Tibial artery (tissue), 4 donors: ENCODE measurements around the gene USO1.

ENCODE experiments used
- DNase-seq, 2 donors: peaks; one replicate each; pipeline ENCODE4 v3.0.0-alpha.2; 2019
- H3K27ac ChIP-seq, 2 donors: fragments of 200-600 bp; sonication (generic) in 1 of 2; 1 replicate in 1 of 2; 2 replicates in 1 of 2; pipeline ENCODE4 v1.5.1; 2018 to 2019; ENCODE audit warnings: mild to moderate bottlenecking in 1 of 2
- H3K27me3 ChIP-seq, 2 donors: fragments of 200-600 bp; sonication (generic) in 1 of 2; one replicate each; pipeline versions ENCODE4 v1.5.1 to v1.6.0; 2016 to 2019
- H3K36me3 ChIP-seq, 3 donors: fragments of 200-600 bp; sonication (generic) in 2 of 3; one replicate each; pipeline ENCODE4 v1.5.1; 2016 to 2019; ENCODE audit warnings: mild to moderate bottlenecking in 2 of 3
- H3K4me1 ChIP-seq, 4 donors: fragments of 200-600 bp; sonication (generic) in 2 of 4; 1 replicate in 3 of 4; 2 replicates in 1 of 4; pipeline ENCODE4 v1.5.1; 2016 to 2019
- H3K4me3 ChIP-seq, 2 donors: fragments of 200-600 bp; sonication (generic) in 1 of 2; 1 replicate in 1 of 2; 2 replicates in 1 of 2; pipeline ENCODE4 v1.5.1; 2018 to 2019; ENCODE audit warnings: mild to moderate bottlenecking in 2 of 2
- H3K9me3 ChIP-seq, 3 donors: fragments of 200-600 bp; sonication (generic) in 1 of 3; one replicate each; pipeline ENCODE4 v1.5.1; 2016 to 2019
- intact Hi-C: fragments of 100-400 bp; cut with DNase I; formaldehyde crosslinking; loops from one replicate; pipeline ENCODE4 v1.15.0; 2023; ENCODE audit warnings: low total_unique reads
- TF ChIP-seq, protein P1 (sequence below), 2 experiments: fragments of 200-600 bp in 1 of 2; fragments of 450-650 bp in 1 of 2; IDR thresholded peaks; one replicate each; pipeline ENCODE4 v1.5.1; 2017 to 2019; ENCODE audit warnings: antibody characterized with exemption in 2 of 2, mild to moderate bottlenecking in 1 of 2, moderate library complexity in 1 of 2

The USO1 gene, protein sequence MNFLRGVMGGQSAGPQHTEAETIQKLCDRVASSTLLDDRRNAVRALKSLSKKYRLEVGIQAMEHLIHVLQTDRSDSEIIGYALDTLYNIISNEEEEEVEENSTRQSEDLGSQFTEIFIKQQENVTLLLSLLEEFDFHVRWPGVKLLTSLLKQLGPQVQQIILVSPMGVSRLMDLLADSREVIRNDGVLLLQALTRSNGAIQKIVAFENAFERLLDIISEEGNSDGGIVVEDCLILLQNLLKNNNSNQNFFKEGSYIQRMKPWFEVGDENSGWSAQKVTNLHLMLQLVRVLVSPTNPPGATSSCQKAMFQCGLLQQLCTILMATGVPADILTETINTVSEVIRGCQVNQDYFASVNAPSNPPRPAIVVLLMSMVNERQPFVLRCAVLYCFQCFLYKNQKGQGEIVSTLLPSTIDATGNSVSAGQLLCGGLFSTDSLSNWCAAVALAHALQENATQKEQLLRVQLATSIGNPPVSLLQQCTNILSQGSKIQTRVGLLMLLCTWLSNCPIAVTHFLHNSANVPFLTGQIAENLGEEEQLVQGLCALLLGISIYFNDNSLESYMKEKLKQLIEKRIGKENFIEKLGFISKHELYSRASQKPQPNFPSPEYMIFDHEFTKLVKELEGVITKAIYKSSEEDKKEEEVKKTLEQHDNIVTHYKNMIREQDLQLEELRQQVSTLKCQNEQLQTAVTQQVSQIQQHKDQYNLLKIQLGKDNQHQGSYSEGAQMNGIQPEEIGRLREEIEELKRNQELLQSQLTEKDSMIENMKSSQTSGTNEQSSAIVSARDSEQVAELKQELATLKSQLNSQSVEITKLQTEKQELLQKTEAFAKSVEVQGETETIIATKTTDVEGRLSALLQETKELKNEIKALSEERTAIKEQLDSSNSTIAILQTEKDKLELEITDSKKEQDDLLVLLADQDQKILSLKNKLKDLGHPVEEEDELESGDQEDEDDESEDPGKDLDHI

DNA sequence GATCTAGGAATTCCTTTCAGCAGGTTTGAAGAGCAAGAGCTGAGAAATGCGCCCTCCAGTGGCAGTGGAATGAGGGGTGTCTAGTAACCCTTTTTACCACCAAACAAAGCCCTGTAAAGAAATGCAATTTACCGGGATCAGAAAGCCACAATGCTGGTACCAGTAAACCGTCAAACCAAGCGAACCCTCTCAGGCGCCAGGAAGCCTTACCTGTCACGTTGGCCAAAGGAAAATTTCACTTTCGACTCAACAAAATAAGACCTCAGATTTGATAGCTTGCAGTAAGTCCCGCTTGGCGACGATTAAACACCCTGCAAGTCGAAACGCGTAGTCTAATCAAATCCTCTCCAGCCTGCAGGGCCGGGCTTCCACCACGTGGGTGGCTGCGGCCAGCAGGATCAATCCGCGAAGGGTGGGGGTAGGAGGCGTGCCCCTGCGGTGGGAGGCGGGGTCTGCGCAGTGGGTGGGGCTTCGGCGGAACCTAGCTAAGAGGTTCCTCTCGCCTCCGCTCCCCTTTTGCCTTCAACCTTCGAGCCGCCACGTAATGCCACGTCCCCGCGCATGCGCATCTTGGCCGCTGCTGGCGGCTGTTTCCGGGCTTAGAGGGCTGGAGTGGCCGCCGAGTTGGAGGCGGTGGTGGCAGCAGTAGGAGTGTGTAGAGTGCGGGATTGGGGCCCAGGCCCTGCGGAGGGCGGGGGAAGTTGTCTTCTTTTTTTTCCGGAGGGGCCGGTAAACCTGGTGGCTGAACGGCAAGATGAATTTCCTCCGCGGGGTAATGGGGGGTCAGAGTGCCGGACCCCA is at the start of gene USO1:
USO1 (plus strand) TSS at position 512 of the 801 bp plus-strand sequence; CDS start at position 755, 243 bp downstream.
- H3K4me3 ChIP-seq = peak within 1 kb of the TSS; percentile 71 to 93
- H3K36me3 ChIP-seq = no peaks in the 10 kb centered on the region
- peak within 1 kb of the TSS; percentile 94 to 98 for H3K27ac ChIP-seq
- H3K27me3 ChIP-seq = no peaks in the 10 kb centered on the region
- peak; percentile 99 to 100 for DNase-seq
- H3K9me3 ChIP-seq = no peaks in the 10 kb centered on the region
- peaks cover 5 to 50% (median 29%) of the 10 kb centered on the region in 4 donors for H3K4me1 ChIP-seq
- TF ChIP-seq, protein P1, sequence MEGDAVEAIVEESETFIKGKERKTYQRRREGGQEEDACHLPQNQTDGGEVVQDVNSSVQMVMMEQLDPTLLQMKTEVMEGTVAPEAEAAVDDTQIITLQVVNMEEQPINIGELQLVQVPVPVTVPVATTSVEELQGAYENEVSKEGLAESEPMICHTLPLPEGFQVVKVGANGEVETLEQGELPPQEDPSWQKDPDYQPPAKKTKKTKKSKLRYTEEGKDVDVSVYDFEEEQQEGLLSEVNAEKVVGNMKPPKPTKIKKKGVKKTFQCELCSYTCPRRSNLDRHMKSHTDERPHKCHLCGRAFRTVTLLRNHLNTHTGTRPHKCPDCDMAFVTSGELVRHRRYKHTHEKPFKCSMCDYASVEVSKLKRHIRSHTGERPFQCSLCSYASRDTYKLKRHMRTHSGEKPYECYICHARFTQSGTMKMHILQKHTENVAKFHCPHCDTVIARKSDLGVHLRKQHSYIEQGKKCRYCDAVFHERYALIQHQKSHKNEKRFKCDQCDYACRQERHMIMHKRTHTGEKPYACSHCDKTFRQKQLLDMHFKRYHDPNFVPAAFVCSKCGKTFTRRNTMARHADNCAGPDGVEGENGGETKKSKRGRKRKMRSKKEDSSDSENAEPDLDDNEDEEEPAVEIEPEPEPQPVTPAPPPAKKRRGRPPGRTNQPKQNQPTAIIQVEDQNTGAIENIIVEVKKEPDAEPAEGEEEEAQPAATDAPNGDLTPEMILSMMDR (IDR thresholded peaks at IDR 0.05) = peak; percentile 60 to 73
- intact Hi-C loops = loop anchor here (1.0 kb wide), 1 partner anchor 51 kb away; the partner anchor contains the start of gene G3BP2

DNA sequence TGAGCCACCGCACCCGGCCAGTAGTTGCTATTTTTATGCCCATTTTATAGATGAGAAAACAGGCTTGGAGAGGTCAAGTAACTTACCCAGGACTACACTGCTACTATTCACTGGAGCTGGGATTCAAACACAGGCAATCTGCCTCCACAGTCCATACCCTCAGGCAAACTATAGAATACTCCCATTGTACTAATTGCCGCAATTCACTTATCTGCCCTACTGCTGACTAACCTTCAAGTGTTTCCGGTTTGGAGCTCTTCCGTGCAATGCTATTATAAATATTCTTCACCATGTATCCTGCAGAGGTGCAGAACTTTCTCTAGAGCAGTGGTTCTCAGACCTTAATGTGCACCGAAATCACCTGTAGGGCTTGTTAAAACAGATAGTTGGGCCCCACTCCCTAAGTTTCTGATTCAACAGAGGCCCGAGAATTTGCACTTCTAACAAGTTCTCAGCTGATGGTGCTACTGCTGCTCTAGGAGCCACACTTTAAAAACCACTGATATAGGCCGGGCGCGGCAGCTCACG is 49.3 kb upstream of the USO1 start:
- Histone ChIP-seq H3K9me3 (no peaks in the 10 kb centered on the region), H3K27ac (no peak overlapping the region), H3K4me3 (no peak overlapping the region), H3K4me1 (peaks cover 0 to 27% (median 12%) of the 10 kb centered on the region in 4 donors), H3K27me3 (no peaks in the 10 kb centered on the region), H3K36me3 (no peaks in the 10 kb centered on the region)
- TF ChIP-seq, protein P1 (IDR thresholded peaks at IDR 0.05) = no peak
- DNase-seq = no peak
- intact Hi-C loops = loop anchor here (5.0 kb wide), 1 partner anchor 1518 kb away; the partner anchor contains the start of gene MTHFD2L

DNA sequence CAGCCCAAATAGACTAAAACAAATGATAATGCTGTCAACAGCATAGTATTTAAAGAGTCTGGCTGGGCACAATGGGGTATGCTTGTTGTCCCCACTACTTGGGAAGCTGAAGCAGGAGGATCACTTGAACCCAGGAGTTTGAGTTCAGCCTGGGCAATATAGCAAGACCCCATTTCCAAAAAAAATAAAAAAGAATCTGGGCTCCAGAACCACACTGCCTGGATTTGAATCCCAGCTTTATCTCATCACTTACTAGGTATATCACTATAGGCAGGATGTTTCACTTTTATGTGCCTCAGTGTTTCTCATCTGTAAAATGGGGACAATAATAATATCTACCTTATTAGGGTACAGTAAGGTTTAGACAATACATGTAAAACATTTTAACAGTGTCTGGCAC is 45.9 kb upstream of the USO1 start:
- H3K9me3 ChIP-seq = no peaks in the 10 kb centered on the region
- no peaks in the 10 kb centered on the region for H3K36me3 ChIP-seq
- no peak for DNase-seq
- H3K4me3 ChIP-seq = no peak overlapping the region
- no peaks in the 10 kb centered on the region for H3K27me3 ChIP-seq
- no peak overlapping the region for H3K27ac ChIP-seq
- intact Hi-C loops = loop anchor here (5.0 kb wide), 1 partner anchor 1521 kb away; the partner anchor contains the start of gene MTHFD2L
- H3K4me1 ChIP-seq = peaks cover 0 to 8% (median 2%) of the 10 kb centered on the region in 4 donors
- TF ChIP-seq, protein P1 (IDR thresholded peaks at IDR 0.05) = no peak

DNA sequence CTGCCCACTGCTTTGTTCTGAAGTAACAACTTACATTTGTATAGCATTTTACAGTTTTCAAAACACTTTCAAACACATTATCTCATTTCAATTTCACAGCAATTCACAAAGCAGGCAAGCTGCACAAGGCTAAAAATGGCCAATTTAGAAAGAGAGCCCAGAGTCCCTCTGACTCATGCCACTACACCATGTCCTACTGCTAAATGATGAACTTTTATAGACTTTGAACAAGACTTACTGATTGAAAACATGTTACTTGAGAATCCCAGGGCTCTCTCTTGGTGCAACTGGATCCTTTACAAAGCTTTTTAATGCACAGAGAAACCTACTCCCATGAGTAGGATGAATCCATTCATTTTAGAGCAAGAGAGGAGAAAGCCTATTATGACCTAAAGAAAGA is 45.4 kb upstream of the USO1 start:
- no peaks in the 10 kb centered on the region for H3K9me3 ChIP-seq
- H3K27me3 ChIP-seq = no peaks in the 10 kb centered on the region
- TF ChIP-seq, protein P1 (IDR thresholded peaks at IDR 0.05) = no peak
- no peak overlapping the region for H3K27ac ChIP-seq
- H3K36me3 ChIP-seq = no peaks in the 10 kb centered on the region
- no peak overlapping the region for H3K4me3 ChIP-seq
- no peak for DNase-seq
- H3K4me1 ChIP-seq = peaks cover 0 to 4% (median under 1%) of the 10 kb centered on the region in 4 donors
- intact Hi-C loops = loop anchor here (5.0 kb wide), 1 partner anchor 1522 kb away; the partner anchor contains the start of gene MTHFD2L
